GM21528 (cell line): ENCODE data around the gene BMERB1.

Source experiments
- ATAC-seq: cut with Tn5 transposase; IDR thresholded peaks from one replicate; pipeline ENCODE4 v1.9.1; 2021; ENCODE audit warnings: mild to moderate bottlenecking, moderate library complexity; ENCODE audit not compliant: unreplicated experiment, low FRiP score

Gene BMERB1

DNA sequence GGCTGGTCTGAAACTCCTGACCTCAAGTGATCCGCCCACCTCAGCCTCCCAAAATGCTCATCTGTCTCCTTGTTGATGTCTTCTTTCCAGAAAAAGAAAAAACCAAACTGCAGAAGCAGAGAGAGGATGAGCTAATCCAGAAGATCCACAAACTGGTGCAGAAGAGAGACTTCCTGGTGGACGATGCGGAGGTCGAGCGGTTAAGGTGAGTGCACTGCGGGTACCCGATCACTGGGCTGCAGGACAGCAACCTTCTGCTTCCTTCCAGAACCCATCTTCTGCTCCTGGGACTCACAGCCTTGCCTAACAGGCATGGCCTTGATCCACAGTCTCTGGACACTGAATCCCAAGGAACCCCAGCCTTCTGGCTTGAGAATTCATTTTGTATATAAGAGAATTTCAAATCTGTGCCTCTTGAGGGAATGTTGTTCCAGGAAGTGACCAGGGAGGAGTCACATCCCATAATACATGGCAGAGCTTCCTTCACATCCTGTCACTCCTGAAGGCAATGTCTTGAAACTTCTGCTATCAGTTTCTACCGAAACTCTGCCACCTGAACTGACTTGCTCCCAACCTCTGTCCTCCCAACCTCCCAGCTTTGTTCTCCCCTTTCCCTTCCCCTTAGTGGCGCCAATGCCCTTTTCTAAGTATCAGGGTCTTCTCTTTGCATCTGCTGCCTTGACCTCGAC, 146.9 kb downstream of the BMERB1 start:
- ATAC-seq: no peak

DNA sequence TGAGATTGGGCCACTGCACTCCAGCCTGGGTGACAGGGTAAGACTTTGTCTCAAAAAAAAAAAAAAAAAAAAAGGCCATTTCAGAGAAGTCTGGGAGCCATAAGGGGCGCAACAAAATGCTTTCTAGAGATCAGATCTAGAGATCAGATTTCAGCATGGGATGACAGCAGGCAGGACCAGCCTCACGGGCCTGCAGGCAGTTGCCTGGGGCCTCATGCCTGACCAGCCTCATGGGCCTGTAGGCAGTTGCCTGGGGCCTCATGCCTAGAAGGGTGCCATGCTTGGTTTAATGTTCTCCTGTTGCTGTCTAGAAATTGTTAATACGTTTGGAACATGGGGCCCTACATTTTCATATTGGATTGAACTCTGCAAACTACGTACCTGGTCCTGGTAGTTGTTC, 149.1 kb downstream of the BMERB1 start:
- no peak for ATAC-seq

DNA sequence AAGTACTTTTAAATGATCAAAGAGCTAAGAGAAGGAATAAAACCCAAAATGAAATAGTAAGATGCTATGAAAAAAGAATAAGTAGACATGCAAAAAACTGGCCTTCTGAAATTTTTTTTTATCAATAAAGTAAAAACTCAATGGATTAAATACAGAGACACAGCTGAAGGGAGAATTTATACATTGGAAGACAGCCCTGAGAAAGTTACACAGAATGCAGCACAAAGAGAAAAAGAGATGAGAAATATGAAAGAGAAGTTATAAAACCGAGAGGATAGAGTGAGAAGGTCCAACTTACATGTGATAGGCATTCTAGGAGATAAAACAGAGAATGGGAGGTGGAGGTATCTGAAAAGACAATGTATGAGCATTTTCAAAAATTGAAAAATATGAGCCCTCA, 151.6 kb downstream of the BMERB1 start:
- ATAC-seq: no peak

DNA sequence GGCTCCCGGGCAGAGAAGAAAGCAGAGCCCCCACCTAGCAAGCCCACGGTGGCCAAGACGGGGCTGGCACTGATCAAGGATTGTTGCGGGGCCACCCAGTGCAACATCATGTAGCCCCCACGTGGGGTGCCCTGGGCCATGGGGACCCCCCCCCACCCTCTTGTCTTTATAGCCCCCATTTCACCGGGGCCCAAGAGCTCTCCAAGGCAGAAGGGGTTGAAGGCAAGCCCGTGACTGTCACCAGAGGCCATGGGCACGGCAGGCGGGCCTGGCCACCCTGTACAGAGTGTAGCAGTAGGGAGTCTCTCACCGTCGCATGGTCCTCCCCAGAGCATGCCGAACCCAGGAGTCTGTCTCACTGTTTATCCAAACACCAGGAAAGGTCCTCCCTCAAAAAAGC, 152.3 kb downstream of the BMERB1 start:
- no peak for ATAC-seq

DNA sequence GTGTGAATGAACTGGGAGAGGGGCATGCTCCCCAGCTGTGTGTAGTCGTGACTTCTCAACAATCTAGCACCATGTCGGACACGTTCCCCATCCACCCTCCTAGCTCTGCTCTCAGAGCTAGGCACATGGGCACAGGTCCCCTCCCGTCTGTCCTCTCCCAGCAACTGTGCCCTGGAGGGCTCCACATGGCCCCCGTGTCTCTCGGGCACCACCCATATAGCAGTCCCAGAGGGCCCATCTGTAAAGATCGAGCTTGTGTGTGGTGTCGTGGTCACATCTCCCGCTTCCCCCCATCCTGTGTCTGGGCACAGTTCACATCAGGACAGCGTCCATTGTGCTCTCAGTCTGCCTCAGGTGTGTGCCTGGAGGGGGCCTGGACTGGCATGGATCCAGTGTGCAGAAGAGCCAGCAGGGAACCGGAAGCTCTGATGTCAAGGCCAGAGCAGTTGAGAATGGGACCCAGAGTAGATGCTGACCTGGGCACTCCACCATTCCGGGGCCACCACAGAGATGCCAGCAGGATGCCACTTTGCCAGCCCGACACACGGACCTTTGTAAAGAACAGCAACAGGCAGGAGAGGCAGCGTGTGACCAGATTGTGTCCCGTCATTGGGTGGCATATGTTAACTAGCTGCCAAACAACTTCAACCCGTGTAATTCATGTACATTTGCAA, 152.9 kb downstream of the BMERB1 start:
- no peak for ATAC-seq

DNA sequence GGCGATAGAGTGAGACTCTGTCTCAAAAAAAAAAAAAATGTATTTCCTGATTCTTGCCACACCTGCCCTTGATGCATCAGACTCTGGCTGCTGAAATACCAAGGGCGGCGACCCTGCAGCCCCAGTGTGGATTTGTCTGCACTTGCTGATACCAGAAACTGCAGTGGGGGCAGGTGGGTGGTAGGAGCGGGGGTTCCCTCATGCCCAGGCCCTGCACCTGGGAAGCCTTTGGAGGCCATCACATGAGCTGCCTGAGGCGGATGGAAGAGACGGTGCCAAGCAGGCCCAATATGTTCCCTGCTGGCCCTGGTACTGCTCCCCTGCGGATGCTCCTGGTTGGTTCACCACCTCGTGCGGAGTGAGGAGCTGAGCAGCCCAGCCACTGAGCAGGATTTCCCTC, 157.9 kb downstream of the BMERB1 start:
- ATAC-seq: no peak

DNA sequence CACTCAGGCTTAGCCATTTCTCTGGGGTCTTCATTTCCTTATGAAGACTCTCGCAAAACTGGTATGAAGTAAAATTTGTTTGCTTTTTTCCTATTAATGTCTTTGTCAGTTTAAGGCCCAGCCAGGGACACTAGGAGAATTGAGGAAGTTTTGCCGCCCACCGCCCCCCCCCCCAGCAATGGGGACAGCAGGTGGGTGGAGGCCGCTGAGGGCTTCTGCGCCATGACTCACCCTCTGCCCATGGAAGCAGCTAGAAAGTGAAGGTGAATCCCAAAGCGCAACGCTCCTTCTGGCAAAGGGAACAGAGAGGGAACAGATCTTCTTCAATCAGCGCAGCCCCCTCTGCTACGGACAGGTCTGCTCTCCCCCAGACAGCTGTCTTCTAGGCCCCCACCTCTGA, 158.8 kb downstream of the BMERB1 start:
- ATAC-seq: no peak

DNA sequence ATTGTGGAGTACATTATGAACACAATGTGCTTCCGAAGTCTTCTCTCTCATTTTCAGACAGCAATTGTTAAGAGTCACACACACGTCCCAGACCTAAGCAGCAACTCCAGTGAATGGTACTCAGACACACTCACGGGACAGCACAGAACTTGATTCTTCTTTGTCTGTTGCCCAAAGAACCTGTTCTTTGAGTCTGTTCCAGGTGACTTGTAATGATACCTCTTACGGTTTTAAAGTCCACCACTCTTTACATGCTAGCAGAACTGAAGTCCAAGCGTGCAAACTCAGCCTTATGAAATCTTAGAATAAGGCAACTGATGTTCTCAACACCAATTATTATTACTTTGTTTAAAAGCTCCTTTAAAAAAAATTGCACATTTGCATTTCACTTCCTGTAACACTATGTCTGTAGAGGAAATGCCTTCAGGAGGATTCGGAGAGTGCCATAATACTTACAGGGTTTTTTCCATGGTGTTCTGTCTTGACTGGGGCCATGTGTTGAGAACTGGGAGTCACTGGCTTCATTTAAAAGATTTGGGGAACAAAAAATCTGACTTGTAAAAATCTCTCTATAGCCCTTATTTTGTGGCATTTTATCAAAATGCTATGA, 160.4 kb downstream of the BMERB1 start:
- no peak for ATAC-seq

DNA sequence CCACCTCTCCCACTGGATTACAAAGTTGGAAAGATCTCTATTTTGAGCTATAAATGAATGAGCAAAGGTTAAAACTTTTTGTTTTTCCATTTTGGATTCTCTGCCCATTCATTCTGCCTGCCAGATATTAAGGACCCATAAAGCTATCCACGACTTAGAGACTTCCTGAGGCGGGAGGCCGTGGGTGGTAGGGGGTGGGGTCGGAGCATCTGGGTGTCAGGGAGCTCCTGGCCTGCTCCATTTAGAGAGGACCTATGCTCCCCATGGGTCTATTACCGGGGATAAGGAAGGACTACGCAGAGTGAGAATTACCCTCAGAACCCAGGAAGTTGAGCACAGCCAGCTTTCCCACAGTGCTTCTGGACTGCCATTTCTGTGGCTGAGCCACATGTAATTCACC, 162.7 kb downstream of the BMERB1 start:
- ATAC-seq: no peak

DNA sequence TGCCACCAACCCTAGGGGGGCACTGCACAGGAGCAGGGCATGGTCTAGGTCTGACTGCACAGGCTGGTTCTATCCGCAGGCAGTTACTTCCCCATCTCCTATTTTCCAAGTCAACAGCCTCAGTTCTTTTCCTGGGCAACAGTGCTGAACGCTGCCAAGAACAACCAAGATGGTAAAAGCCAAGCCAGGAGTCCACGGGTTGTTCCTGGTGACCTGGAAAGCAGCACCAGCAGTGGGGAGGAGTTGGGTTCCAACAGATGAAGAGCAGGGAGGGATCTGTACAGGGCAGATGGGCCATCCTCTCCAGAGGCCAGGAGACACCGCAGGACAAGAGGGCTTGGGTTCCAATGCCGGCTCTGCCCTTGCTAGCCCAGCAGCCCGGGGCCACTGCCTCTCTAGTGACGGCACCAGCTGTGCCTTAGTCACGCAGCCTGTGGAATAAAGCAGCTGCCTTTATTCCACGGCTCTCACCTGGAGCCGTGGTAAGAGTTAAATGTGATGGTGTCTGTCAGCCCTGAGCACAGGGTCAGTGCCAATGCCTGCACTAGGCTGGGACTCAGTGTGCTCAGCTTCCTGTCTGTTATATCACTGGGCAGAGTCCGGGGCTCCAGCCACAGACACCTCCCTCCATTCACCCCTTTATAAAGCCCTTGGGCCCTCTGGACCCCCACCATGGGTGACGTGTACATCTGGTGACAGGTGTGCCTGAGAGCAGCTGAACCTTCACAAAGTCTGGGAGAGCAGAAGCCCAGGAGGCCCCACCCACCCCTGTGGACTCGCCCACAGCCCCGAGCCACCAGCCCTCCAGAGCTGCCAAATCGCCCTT, 163.6 kb downstream of the BMERB1 start:
- ATAC-seq: no peak

DNA sequence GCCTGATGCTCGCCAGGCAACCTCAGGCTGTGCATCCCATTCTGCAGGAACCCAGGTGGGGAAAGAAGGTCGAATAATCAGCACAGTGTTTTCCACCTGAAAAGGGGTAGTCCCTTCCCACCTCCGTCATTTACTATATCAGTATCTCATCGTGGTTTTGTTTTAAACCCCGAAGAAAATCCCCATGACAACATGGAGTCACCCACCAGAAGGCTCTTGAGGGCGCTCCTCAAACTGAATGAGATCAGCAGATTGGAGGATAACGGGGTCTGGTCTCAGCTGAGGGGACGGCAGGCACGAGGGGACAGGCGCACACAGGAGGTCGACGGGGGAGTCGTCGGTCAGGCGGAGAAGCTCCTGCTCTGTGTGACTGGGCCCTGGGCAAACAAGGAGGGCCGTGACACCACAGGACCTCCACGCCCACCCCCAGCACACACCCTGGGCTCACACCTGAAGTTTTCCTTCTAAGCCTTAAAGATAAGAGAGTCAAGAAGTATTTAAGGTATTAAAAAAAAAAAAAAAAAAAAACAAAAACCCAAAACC, 164.3 kb downstream of the BMERB1 start:
- ATAC-seq: no peak

DNA sequence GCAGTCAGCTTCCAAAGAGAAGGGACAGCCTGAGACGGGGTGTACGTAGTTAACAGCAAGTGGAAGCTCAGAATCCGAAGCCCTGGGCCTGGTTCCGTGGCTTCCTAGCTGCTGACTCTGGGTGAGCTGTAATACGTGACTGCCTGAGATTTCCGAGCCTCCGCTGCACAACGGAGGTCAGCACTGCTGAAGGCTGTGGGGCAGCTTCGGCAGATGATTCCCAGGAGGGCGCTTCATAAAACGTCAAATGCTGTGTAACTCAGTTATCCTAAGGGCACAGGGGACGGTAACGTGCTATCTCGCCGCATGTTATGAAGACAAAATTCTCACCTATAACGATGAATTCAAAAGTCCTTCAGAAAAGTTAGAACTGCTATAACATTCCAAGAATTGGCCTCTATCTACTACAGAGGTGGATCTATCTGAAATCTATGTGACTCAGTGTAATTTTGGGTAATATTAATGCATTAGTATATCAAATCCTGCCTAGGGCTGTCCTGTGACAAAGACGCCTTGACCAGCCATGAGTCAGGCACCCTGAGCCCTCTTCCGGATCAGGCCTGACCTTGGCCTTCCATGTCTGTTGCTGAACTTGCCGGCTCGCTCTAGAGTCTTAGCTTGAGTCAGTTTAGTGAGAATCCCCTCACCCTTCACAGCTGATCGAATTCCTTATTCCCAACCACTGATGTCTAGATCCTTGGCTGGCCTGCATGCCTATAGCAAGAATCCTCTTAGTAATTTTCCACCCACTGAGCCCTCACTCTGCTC, 165.1 kb downstream of the BMERB1 start:
- ATAC-seq: no peak

DNA sequence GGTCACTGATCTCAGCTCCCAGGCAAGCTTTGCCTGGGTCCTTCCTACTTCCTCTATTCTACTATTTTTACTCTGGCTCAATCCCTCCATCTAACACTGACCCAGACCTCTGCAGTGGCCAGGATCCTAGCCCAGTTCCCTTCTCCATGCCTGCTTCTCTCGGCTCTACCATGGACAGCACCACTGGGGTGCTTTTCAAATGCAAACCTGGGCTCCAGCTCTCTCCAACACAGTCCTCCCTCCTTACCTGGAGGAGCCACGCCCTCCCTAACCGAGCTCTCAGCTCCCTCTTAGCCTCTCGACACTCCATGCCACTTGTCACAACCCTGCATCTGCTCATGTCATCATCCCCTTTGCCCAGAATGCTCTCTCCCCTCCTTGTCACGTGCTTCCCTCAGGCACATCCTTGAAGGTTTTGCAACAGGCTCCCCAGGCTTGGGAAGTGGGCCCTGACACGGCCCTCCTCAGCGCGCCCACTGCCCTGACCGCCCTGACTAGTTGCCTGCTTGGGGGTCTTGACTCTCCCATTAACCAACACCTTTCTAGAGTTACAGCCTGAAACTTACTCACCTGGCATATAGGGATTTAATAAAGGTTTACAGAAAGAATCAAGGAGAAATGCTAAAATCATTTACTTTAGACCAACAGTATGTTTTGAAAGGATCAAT, 167.0 kb downstream of the BMERB1 start:
- ATAC-seq: no peak

DNA sequence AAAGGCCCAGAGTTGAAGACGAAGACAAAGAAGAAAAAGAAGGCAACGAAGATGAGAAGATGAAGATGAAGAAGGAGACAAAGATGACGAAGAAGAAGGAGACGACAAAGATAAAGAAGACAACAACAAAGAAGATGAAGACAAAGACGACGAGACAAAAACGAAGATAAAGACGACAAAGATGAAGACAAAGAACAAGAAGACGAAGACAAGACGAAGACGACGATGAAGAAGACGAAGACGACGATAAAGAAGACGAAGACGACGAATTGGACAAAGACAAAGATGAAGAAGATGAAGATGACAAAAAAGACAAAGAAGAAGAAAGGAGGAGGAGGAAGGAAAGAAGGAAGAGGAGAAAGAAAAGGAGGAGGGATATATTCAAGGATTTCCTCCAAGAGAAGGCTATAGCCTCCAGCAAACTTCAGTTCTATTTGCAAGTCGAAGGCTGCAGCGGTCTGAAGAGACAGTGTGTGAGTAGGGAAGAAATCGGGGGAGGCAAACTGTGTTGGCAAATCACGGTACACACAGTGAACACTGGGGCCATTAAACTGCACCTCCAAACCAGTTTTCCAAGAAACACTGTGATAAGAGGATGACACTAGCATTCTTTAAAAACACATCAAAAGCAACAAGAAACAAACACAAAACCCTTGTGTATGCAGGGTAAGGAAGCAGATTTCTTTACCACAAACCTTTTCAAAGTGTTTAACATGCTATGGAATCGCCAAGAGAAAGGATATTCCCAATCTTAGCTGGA, 168.1 kb downstream of the BMERB1 start:
- no peak for ATAC-seq

DNA sequence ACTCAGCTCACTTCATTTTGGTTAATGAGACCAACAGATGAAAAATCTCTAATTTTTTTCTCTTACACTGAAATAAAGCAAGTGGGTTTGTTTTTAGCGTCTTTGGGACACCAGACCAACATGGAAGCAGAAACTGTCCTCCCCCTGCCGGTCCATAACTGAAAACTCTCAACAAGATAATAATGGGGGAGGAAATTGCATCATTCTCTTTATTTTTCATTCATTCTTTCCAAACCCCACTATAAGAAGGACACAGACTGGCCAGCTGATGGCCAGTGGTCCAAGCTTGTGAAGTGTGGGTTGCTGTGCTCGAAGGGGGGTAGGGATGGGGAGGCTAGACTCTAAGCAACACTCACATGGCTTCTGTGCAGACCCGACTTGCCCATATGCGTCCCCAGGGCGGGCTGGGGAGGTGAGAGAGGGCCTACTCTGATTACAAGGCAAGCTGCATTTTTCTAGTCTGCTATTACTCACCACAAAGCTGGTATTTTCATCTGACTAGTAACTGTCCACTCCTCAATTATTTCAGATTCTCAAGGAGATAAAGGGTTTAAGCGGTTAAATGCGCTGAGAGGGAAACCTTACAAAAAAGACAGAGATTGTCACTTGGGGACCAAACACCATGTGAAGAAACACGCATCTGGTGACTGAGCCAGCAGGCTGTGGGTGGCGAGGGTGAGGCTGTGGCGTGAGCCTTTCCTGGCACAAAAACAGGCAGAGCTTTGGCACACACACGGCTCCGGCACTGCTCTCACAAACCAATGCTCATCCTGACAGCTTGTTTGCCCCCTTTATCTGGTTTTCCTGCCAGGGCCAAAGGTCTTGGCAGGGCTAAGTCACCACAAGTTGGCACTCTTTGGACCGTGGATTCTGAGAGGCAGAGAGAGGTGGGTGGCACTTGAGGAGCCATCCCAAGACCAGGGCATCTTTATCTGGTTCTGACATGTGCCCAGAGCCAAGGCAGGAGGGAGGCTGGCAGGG, 170.4 kb downstream of the BMERB1 start:
- ATAC-seq: no peak

DNA sequence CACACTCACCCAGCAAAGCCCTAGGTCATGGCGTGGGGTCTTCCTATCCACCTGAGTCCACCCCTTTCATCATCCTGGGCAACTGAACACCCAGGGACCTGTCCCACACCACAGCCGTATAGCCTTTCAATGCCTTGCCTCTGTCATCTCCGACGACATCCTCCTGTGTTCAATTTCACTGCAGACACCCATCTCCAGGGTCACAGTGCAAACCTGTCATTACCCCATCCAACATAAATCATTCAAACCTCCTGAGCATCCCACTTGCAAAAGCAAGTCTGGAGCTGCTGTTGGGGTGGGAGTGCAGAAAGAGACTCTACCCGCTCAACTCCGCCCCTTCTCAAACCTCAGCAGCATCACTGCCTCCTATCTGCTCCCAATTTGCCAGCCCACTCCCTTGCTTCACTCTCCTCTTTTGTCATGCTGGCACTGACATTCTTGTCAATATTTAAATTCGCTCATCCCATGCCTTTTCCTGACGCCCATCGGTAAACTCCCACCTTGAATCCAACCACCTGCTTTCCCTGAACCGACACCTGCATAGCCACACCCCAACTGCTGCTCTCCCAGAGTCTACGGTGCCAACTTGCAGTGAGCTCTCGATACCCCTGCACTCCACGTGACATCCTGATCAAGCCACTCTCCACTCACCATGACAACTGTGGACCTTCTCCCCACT, 171.6 kb downstream of the BMERB1 start:
- ATAC-seq: no peak

DNA sequence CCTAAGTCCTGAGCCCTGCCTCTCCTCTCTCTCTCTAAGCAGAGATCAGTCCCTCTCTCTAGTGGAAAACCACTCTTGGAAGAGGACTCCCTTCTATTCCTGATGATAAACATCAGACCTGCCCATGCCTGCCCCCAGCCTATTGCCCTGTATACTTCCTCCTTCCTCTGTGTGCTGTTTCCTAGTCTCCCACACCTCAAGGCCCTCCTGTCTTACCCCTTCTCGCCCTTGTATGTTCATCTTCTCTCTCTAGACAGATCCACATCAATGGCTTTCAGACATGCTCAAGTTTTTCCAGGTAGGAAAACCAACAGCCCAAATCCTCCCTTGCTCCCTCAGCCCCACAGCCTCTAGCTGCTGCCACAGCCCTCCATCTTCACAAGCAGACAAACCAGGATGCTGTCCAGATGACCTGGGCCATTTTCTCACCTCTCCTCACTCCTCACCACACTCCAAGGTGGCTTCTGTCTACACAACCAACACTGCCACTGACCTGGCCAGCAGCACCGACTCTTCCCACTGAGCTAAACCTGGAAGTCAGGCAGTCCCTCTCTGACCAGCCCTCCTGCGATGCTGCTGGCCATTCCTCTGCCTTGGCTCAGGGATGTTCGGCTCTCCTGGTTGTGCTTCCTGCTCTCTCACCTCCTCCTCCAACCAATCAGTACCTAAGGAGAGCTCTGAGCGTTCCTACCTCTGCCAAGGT, 172.3 kb downstream of the BMERB1 start:
- ATAC-seq: no peak
